Measurements from ENCODE around the gene HCN4. TPM values are rescaled to one million over a fixed set of nuclear protein-coding genes. Genes with fewer than 3 reads are reported as not detected.

The HCN4 gene
- total RNA-seq, 2 donors from 2014 or later = not detected

DNA sequence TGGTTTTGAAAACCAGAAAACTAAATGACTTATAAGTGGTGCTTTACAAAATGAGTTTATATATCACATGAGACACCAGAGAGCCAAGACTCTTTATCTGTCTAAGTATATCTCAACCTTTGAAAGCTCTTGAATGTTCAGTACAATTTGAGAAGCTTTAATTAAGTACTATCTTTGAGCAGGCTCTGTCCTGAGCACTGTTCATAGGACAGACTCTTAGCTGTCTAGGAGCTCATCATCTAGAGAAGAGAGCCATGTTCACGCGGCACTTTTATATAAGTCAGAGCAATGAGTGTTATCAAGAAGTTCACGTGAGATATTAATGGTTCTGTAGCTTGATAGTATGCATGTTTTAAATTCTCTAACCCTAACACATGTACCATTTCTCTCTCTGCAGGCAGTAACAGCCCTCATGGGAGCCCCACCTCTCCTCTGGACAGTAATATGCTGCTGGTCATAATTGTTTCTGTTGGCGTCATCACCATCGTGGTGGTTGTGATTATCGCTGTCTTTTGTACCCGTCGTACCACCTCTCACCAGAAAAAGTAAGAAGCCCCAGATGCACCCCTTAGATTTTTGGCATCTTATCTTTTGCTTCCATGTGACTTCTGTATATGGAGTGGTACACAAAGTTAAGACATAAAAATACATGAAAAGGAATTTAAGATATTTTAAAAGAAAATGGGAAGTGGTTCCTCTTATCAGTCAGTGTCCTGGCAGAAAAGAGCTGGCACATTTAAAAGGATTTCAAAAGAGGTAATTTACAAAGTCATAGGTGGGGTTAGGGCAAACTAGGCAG lies 86.0 kb downstream of the HCN4 start:
- intact Hi-C loops (cut with DNase I) = no loop called here
- no peak for DNase-seq (ENCODE audit: low spot score)

DNA sequence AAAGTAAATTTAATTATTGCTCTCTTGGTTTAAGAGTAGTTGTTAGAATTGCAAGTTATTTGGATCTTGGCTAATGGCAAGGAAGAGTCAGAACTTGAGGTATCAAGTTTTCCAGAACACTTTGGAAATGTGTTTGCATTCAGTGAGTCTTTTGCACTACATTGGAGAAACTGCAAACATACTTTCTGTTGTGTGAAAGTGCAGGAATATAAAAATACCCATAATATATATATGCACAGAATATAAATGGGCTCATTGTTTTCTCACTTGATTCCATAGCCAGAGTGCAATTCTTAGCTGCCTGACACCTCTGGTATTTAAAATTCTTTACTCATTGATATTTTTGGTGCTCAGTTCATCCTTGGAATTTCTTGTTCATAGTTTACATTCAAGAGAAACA lies 92.9 kb downstream of the HCN4 start:
- intact Hi-C loops (cut with DNase I) = loop anchor here in 1 of 2 donors (5.0 kb wide), 1 partner anchor 199 kb away; no protein-coding TSS in a partner anchor
- DNase-seq (ENCODE audit: low spot score) = no peak

DNA sequence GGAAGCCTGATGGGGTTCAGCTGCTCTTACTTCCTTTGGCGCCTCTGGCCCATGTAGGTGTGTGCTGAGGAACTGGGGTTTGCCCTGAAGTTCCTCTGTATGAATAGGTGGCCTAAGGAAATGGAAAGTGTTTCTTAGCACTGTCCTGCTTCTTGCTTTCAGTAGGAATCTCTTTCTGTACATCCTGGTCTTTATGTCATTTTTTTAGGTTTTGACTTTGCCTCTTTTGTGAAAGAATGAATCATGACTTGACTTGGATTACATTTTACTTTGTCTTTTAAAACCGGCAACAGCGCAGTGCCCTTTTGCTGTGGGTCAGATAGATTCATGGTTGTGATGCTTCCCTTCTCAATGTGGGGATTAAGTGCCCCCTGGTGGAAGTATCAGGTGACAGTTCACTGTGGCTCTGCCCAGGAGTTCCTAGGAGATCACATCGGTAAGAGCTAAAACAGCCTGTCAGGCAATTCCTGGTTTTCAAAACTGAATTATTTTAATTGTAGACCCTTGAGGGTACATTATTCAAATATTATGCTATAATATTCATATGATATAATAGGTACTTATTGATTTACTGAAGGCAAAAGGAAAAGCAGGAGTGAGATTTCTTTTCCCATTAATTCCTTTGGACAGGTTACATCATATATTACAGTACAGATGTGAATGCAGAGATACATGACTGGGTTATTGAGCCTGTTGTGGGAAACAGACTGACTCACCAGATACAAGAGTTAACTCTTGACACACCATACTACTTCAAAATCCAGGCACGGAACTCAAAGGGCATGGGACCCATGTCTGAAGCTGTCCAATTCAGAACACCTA lies 95.4 kb downstream of the HCN4 start:
- intact Hi-C loops (cut with DNase I) = no loop called here
- no peak for DNase-seq (ENCODE audit: low spot score)

DNA sequence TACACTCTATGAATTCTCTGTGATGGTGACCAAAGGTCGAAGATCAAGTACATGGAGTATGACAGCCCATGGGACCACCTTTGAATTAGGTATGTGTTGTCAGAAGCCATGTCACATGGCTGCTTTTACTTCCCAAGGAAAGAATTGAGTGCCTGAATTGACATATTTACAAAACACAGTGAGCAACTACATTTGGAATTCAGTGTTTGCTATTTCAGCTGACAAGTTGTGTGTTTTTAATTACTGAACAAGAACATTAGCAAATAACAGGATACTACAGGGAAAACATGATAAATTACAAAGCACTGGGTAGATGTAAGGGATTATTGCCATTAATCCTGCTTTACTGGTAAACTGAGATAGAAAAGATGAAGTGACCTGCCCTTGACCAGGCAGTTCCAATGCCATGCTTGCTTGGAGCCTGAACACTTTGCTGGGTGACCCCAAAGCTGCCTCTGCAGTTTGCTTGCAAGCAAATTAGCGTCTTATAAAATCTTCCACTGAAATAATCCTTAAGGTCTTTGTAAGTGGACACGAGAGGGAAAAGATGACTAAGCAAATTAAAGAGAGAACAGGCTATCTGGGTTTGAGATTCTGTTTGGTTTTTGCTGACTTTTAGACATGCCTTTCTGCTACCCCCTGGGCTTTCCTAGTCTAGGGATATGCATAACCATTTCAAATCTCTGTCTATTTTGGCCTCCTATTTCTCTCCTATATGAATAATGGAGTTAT lies 98.2 kb downstream of the HCN4 start:
- intact Hi-C loops (cut with DNase I) = no loop called here
- DNase-seq (ENCODE audit: low spot score) = no peak

Other genes starting within 250 kb of the HCN4 start
- gene REC114, start 74.2 kb upstream of the HCN4 start, total RNA-seq = not detected